Calu3 (cell line): ENCODE measurements around the gene TMEM238L. TPM values are rescaled to one million over a fixed set of nuclear protein-coding genes. Genes with fewer than 3 reads are reported as not detected.

Source experiments
- BruUV-seq: library from RNA; stranded (reverse); fragments of 400-500 nt; replicated peaks from 2 replicates; lab custom pipeline; 2021; lab: Mats Ljungman, UMichigan
- CTCF ChIA-PET: fragments of 300-600 bp; sonication (Branson Sonifier 250); formaldehyde crosslinking; loops from one replicate; lab custom pipeline; 2022; ENCODE audit warnings: antibody characterized with exemption; lab: Charles Lee
- DNase-seq: peaks from one replicate; pipeline ENCODE4 v3.0.0; 2022
- H3K27ac Mint-ChIP-seq: one replicate; pipeline ENCODE4 v1.8.0; 2022; ENCODE audit warnings: mixed read lengths; ENCODE audit not compliant: unreplicated experiment
- H3K27me3 Mint-ChIP-seq: one replicate; pipeline ENCODE4 v1.8.0; 2022; ENCODE audit warnings: mixed read lengths; ENCODE audit not compliant: unreplicated experiment
- H3K36me3 Mint-ChIP-seq: one replicate; pipeline ENCODE4 v1.8.0; 2022; ENCODE audit warnings: mild to moderate bottlenecking, moderate library complexity, mixed read lengths; ENCODE audit not compliant: insufficient read depth, unreplicated experiment
- H3K4me1 Mint-ChIP-seq: one replicate; pipeline ENCODE4 v1.8.0; 2022; ENCODE audit warnings: mild to moderate bottlenecking, low read depth, mixed read lengths; ENCODE audit not compliant: unreplicated experiment
- H3K4me3 Mint-ChIP-seq: one replicate; pipeline ENCODE4 v1.8.0; 2022; ENCODE audit warnings: mild to moderate bottlenecking, low read depth, moderate library complexity, mixed read lengths; ENCODE audit not compliant: unreplicated experiment
- H3K9me3 Mint-ChIP-seq: one replicate; pipeline ENCODE4 v1.8.0; 2022; ENCODE audit warnings: low read depth, mixed read lengths; ENCODE audit not compliant: unreplicated experiment
- CTCF ChIP-seq: fragments of 200-600 bp; IDR thresholded peaks from one replicate; pipeline ENCODE4 v1.8.0; 2022; ENCODE audit warnings: antibody characterized with exemption; ENCODE audit not compliant: unreplicated experiment
- intact Hi-C: fragments of 100-400 bp; cut with micrococcal nuclease; formaldehyde crosslinking; loops from one replicate; pipeline ENCODE4 v1.10.0; 2022; ENCODE audit not compliant: unreplicated experiment
- total RNA-seq: library from RNA; stranded (reverse); gene quantifications from 2 replicates; pipeline ENCODE4 v1.2.3, GENCODE V29; 2022

The TMEM238L gene
- total RNA-seq, 1 experiment from 2014 or later = not detected

GRCh38 chr17:10797476-10798328 lies 6.2 kb downstream of the TMEM238L start:
- intact Hi-C loops = no loop called here
- no peak overlapping the region for H3K4me3 Mint-ChIP-seq
- H3K9me3 Mint-ChIP-seq = no peaks in the 10 kb centered on the region
- no peaks in the 10 kb centered on the region for H3K36me3 Mint-ChIP-seq
- H3K27me3 Mint-ChIP-seq = no peaks in the 10 kb centered on the region
- CTCF ChIA-PET = interaction anchor here (0.6 to 0.7 kb wide), 2 partner anchors 50 to 83 kb away, joined by 3 read pairs; no protein-coding TSS in a partner anchor
- H3K4me1 Mint-ChIP-seq = peaks cover 8% of the 10 kb centered on the region
- TF ChIP-seq CTCF = no peak
- DNase-seq = no peak
- H3K27ac Mint-ChIP-seq = no peak overlapping the region
- BruUV-seq = no TSS peak

GRCh38 chr17:10793816-10794215 lies 10.1 kb downstream of the TMEM238L start:
- intact Hi-C loops = no loop called here
- CTCF ChIA-PET = no interaction called here
- no peak overlapping the region for H3K27ac Mint-ChIP-seq
- BruUV-seq = no TSS peak
- no peaks in the 10 kb centered on the region for H3K9me3 Mint-ChIP-seq
- no peak for TF ChIP-seq CTCF
- H3K4me3 Mint-ChIP-seq = no peak overlapping the region
- no peak for DNase-seq
- no peaks in the 10 kb centered on the region for H3K4me1 Mint-ChIP-seq
- no peaks in the 10 kb centered on the region for H3K27me3 Mint-ChIP-seq
- no peaks in the 10 kb centered on the region for H3K36me3 Mint-ChIP-seq

- H3K9me3 Mint-ChIP-seq = no peaks in the 10 kb centered on the region
- no peaks in the 10 kb centered on the region for H3K4me1 Mint-ChIP-seq
- H3K27me3 Mint-ChIP-seq = no peaks in the 10 kb centered on the region
- H3K36me3 Mint-ChIP-seq = no peaks in the 10 kb centered on the region
- CTCF ChIA-PET = no interaction called here
- no peak overlapping the region for H3K4me3 Mint-ChIP-seq
- no peak overlapping the region for H3K27ac Mint-ChIP-seq
- BruUV-seq = no TSS peak
- no peak for TF ChIP-seq CTCF
- intact Hi-C loops = no loop called here
- DNase-seq = no peak
Observed at GRCh38 chr17:10793256-10793655, 10.6 kb downstream of the TMEM238L start.

GRCh38 chr17:10792151-10792550 lies 11.7 kb downstream of the TMEM238L start:
- Mint-ChIP-seq H3K36me3 (no peaks in the 10 kb centered on the region), H3K9me3 (no peaks in the 10 kb centered on the region), H3K4me1 (no peaks in the 10 kb centered on the region), H3K27me3 (no peaks in the 10 kb centered on the region), H3K4me3 (no peak overlapping the region), H3K27ac (no peak overlapping the region)
- no peak for TF ChIP-seq CTCF
- DNase-seq = no peak
- BruUV-seq = no TSS peak
- intact Hi-C loops = no loop called here
- CTCF ChIA-PET = no interaction called here
